ENCODE measurements around the gene FEM1B. TPM values are rescaled to one million over a fixed set of nuclear protein-coding genes. Genes with fewer than 3 reads are reported as not detected.

FEM1B gene
- total RNA-seq, 1 experiment from 2014 or later, result 70.2 TPM

GRCh38 chr15:68239025-68239424, 38.5 kb upstream of the FEM1B start:
- intact Hi-C loops (cut with micrococcal nuclease), result no loop called here
- BruUV-seq (replicated peaks), result no TSS peak
- Mint-ChIP-seq H3K4me3 (ENCODE audit: unreplicated experiment) (no peak overlapping the region), H3K27ac (ENCODE audit: low read depth, unreplicated experiment) (no peak overlapping the region), H3K9me3 (ENCODE audit: unreplicated experiment) (peaks cover 7% of the 10 kb centered on the region), H3K27me3 (ENCODE audit: insufficient read depth, unreplicated experiment) (no peaks in the 10 kb centered on the region), H3K4me1 (ENCODE audit: insufficient read depth, unreplicated experiment) (no peaks in the 10 kb centered on the region), H3K36me3 (ENCODE audit: insufficient read depth, unreplicated experiment) (peaks cover 4% of the 10 kb centered on the region)
- POLR2A ChIA-PET, result interaction anchor here (1.8 kb wide), 1 partner anchor 9 kb away, joined by 11 read pairs; the partner anchor contains the start of gene CLN6
- no peak for DNase-seq (ENCODE audit: unreplicated experiment)
- TF ChIP-seq CTCF (IDR thresholded peaks at IDR 0.05; ENCODE audit: unreplicated experiment), result no peak
- CTCF ChIA-PET, result no interaction called here

- Mint-ChIP-seq H3K9me3 (ENCODE audit: unreplicated experiment) (peaks cover 7% of the 10 kb centered on the region), H3K27me3 (ENCODE audit: insufficient read depth, unreplicated experiment) (no peaks in the 10 kb centered on the region), H3K36me3 (ENCODE audit: insufficient read depth, unreplicated experiment) (peaks cover 4% of the 10 kb centered on the region), H3K27ac (ENCODE audit: low read depth, unreplicated experiment) (no peak overlapping the region), H3K4me1 (ENCODE audit: insufficient read depth, unreplicated experiment) (no peaks in the 10 kb centered on the region), H3K4me3 (ENCODE audit: unreplicated experiment) (no peak overlapping the region)
- POLR2A ChIA-PET, result interaction anchor here (1.1 kb wide), 1 partner anchor 187 kb away, joined by 3 read pairs; the partner anchor contains the start of gene PIAS1
- intact Hi-C loops (cut with micrococcal nuclease), result no loop called here
- CTCF ChIA-PET, result interaction anchor here (0.6 to 1.3 kb wide), 5 partner anchors 12 to 309 kb away, joined by 3 to 7 read pairs (median 3); no protein-coding TSS in a partner anchor
- no peak for TF ChIP-seq CTCF (IDR thresholded peaks at IDR 0.05; ENCODE audit: unreplicated experiment)
- no TSS peak for BruUV-seq (replicated peaks)
- DNase-seq (ENCODE audit: unreplicated experiment), result no peak
Observed at GRCh38 chr15:68241088-68241935, 36.2 kb upstream of the FEM1B start.

- ChIA-PET POLR2A (interaction anchor here (0.7 to 1.0 kb wide), 4 partner anchors 14 to 394 kb away, joined by 3 to 4 read pairs (median 3); no protein-coding TSS in a partner anchor), CTCF (interaction anchor here (1.5 kb wide), 1 partner anchor 9 kb away, joined by 6 read pairs; no protein-coding TSS in a partner anchor)
- Mint-ChIP-seq H3K4me3 (ENCODE audit: unreplicated experiment) (no peak overlapping the region), H3K27me3 (ENCODE audit: insufficient read depth, unreplicated experiment) (no peaks in the 10 kb centered on the region), H3K36me3 (ENCODE audit: insufficient read depth, unreplicated experiment) (no peaks in the 10 kb centered on the region), H3K9me3 (ENCODE audit: unreplicated experiment) (peaks cover under 1% of the 10 kb centered on the region), H3K27ac (ENCODE audit: low read depth, unreplicated experiment) (no peak overlapping the region), H3K4me1 (ENCODE audit: insufficient read depth, unreplicated experiment) (no peaks in the 10 kb centered on the region)
- no peak for TF ChIP-seq CTCF (IDR thresholded peaks at IDR 0.05; ENCODE audit: unreplicated experiment)
- no TSS peak for BruUV-seq (replicated peaks)
- DNase-seq (ENCODE audit: unreplicated experiment), result no peak
- intact Hi-C loops (cut with micrococcal nuclease), result no loop called here
Observed at GRCh38 chr15:68244235-68244634, 33.3 kb upstream of the FEM1B start.

- Mint-ChIP-seq H3K4me1 (ENCODE audit: insufficient read depth, unreplicated experiment) (no peaks in the 10 kb centered on the region), H3K27me3 (ENCODE audit: insufficient read depth, unreplicated experiment) (no peaks in the 10 kb centered on the region), H3K4me3 (ENCODE audit: unreplicated experiment) (no peak overlapping the region), H3K36me3 (ENCODE audit: insufficient read depth, unreplicated experiment) (no peaks in the 10 kb centered on the region), H3K9me3 (ENCODE audit: unreplicated experiment) (no peaks in the 10 kb centered on the region), H3K27ac (ENCODE audit: low read depth, unreplicated experiment) (no peak overlapping the region)
- ChIA-PET POLR2A (interaction anchor here (1.1 to 1.3 kb wide), 2 partner anchors 45 to 58 kb away, joined by 3 to 4 read pairs; no protein-coding TSS in a partner anchor), CTCF (interaction anchor here (0.6 to 7.4 kb wide), 2 partner anchors 55 to 57 kb away, joined by 3 to 97 read pairs; no protein-coding TSS in a partner anchor)
- DNase-seq (ENCODE audit: unreplicated experiment), result no peak
- TF ChIP-seq CTCF (IDR thresholded peaks at IDR 0.05; ENCODE audit: unreplicated experiment), result no peak
- intact Hi-C loops (cut with micrococcal nuclease), result no loop called here
- BruUV-seq (replicated peaks), result no TSS peak
Observed at GRCh38 chr15:68249058-68249713, 28.4 kb upstream of the FEM1B start.
